GM10248 (cell line): ENCODE data around the gene IGFL3.

Experiments used
- CTCF ChIA-PET: fragments of 300-600 bp; sonication (Branson Sonifier 250); formaldehyde crosslinking; extraction: SDS; loops from one replicate; lab custom pipeline; 2021; ENCODE audit warnings: antibody characterized with exemption; lab: Yijun Ruan, JAX
- POLR2A ChIA-PET: fragments of 350-650 bp; sonication (Branson Sonifier 250); formaldehyde crosslinking; extraction: SDS; loops from one replicate; lab custom pipeline; 2020; ENCODE audit warnings: antibody characterized with exemption; lab: Yijun Ruan, JAX
- DNase-seq: peaks from one replicate; pipeline ENCODE4 v3.0.0; 2012; ENCODE audit errors: extremely low spot score
- TF ChIP-seq, protein P1 (sequence below): IDR thresholded peaks from 2 replicates; pipeline ENCODE4 v1.5.1; 2012; ENCODE audit warnings: mild to moderate bottlenecking, low read depth; ENCODE audit errors: extremely low read depth, missing control alignments, control extremely low read depth

The IGFL3 gene

DNA sequence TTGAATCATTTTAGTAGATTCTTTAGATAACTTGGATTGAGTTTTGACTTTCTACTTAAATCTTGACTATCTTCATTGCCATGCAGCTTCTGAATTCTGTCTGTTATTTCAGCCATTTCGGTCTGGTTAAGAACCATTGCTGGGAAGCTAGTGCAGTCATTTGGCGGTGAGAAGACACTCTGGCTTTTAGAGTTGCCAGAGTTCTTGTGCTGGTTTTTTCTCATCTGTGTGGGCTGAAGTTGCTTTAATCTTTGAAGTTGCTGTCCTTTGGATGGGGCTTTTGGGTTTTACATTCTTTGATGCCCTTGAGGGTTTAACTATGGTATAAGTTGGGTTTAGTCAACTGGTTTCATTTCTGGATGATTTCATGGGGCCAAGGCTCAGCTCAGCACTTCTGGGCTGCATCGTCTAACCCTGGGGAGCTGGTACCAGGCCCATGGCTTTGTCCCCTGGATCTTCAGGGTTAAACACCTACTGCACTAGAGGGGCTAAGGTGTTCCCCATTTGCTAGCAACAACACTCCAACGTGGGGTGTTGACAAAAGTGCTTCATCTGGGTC lies 13.5 kb upstream of the IGFL3 start:
- ChIA-PET CTCF (interaction anchor here (1.0 to 1.5 kb wide), 4 partner anchors 14 to 59 kb away, joined by 3 to 4 read pairs (median 3); no protein-coding TSS in a partner anchor), POLR2A (no interaction called here)
- TF ChIP-seq, protein P1, sequence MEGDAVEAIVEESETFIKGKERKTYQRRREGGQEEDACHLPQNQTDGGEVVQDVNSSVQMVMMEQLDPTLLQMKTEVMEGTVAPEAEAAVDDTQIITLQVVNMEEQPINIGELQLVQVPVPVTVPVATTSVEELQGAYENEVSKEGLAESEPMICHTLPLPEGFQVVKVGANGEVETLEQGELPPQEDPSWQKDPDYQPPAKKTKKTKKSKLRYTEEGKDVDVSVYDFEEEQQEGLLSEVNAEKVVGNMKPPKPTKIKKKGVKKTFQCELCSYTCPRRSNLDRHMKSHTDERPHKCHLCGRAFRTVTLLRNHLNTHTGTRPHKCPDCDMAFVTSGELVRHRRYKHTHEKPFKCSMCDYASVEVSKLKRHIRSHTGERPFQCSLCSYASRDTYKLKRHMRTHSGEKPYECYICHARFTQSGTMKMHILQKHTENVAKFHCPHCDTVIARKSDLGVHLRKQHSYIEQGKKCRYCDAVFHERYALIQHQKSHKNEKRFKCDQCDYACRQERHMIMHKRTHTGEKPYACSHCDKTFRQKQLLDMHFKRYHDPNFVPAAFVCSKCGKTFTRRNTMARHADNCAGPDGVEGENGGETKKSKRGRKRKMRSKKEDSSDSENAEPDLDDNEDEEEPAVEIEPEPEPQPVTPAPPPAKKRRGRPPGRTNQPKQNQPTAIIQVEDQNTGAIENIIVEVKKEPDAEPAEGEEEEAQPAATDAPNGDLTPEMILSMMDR = no peak
- DNase-seq = no peak

DNA sequence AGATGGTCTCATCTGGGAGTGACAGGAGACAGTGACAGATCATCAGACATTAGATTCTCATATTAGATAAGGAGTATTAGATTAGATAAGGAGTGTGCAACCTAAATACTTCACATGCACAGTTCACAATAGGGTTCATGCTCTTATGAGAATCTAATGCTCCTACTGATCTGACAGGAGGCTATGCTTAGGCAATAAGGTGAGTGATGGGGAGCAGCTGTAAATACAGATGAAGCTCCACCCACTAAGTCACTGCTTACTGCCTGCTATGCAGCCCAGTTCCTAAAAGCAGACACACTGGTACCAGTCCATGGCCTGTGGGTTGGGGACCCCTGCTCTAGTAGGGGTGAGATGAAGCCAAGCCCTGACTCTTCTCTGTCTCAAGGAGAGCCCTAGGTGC lies 10.0 kb upstream of the IGFL3 start:
- DNase-seq = no peak
- TF ChIP-seq, protein P1 = no peak
- ChIA-PET POLR2A (no interaction called here), CTCF (interaction anchor here (1.3 kb wide), 1 partner anchor 18 kb away, joined by 4 read pairs; no protein-coding TSS in a partner anchor)

DNA sequence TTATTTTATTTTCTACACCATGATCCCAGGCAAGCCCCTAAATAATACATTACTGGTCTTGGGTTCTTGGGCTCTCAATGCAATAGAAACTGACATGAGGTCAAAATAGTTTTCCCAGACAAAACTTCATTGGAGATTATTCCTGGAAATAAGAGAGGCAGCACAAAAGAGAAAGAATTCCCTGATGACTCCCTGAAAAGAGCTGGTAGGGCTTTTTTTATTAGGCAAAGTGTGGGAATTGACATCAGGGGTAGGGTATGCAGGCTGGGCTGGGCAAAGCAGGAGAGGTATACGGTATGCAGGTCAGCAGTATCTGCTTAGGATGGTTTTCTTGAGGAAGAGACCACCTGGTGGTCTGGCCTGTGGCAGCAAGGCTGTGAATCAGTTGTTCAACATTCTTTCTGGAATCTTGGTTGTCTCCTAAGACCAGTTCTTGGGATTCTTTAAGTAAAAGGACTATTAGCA lies 9.3 kb upstream of the IGFL3 start:
- TF ChIP-seq, protein P1 = no peak
- DNase-seq = no peak
- ChIA-PET POLR2A (no interaction called here), CTCF (interaction anchor here (1.3 kb wide), 1 partner anchor 17 kb away, joined by 4 read pairs; no protein-coding TSS in a partner anchor)

DNA sequence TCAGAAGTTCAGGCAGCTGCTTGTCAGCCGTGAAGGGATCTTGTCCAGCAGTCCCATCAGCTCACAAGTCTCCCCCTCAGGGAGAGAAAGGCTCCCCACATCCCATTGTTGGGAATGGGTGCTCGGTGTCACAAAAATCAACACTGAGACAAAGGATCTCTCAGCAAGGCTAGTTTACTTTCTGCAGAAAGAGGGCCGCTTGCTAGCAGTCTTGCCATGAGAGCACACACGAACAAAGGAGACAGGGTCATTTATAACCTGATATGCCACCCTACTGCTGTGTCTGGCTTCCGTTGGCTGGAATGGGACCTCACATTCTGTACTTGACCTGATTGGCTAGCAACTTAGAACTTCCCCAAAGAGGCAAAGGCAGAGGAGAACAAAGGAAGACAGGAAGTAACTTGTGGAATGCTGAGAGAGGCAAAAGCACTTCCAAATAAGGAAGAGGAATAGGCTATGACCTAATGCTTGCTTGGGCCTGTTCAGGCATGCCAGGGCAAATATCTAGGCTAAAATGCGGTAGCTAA lies 8.7 kb upstream of the IGFL3 start:
- ChIA-PET CTCF (interaction anchor here (1.3 kb wide), 1 partner anchor 16 kb away, joined by 4 read pairs; no protein-coding TSS in a partner anchor), POLR2A (no interaction called here)
- TF ChIP-seq, protein P1 = no peak
- no peak for DNase-seq

DNA sequence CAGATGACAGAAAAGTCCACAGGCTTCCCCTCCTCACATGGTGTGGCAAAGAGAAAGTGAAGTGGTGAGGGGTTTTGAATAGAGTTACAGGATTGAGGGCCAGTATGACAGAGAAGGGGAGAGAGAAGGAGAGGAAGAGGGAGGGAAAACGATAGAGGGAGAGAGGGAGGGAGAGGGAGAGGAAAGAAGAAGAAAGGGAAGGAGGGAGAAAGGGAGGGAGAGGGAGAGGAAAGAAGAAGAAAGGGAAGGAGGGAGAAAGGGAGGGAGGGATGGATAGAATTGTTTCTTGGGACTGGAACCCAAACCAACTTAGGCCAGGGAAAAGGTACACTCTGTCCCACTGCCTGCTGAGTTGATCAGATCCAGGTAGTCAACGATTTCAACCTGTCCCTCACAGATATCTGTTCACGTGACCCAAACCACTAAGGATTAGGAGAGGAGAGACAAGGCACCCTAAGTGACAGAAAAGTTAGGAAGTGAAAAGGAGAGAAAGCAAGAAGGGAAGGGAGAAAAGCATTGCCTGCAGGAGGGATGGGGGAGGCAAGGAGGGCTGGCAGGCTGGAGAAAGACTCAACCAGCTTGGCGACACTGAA lies 8.1 kb upstream of the IGFL3 start:
- ChIA-PET POLR2A (no interaction called here), CTCF (interaction anchor here (1.9 kb wide), 1 partner anchor 28 kb away, joined by 4 read pairs; no protein-coding TSS in a partner anchor)
- TF ChIP-seq, protein P1 = no peak
- DNase-seq = no peak

DNA sequence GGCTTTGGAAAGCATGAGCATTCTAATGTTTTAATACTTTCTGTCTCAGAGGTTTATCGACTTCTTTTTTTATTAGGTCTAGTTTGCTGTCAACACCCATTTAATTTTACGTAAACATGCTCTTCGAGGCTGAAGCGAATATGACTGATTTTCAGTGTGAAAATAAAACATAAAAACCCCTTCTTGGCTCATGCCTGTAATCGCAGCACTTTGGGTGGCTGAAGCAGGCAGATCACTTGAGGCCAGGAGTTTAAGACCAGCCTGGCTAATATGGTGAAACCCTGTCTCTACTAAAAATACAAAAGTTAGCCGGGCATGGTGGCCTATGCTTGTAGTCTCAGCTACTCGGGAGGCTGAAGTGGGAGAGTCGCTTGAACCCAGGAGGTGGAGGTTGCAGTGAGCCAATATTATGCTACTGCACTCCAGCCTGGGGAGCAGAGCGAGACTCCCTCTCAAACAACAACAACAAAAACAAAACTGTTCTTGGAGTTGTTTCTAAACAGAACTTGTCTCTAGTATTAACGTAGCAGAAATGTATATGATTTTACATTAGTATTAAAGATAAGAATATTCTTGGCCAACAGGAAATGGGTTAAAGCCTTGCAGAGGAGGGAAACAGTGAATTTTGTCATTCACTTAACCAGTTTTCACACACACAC lies 7.1 kb upstream of the IGFL3 start:
- no peak for DNase-seq
- CTCF ChIA-PET = interaction anchor here (1.3 to 1.9 kb wide), 3 partner anchors 8 to 27 kb away, joined by 3 to 6 read pairs (median 4); no protein-coding TSS in a partner anchor
- POLR2A ChIA-PET = no interaction called here
- TF ChIP-seq, protein P1 = no peak
